ENCODE results near the gene CDC123.

DNA sequence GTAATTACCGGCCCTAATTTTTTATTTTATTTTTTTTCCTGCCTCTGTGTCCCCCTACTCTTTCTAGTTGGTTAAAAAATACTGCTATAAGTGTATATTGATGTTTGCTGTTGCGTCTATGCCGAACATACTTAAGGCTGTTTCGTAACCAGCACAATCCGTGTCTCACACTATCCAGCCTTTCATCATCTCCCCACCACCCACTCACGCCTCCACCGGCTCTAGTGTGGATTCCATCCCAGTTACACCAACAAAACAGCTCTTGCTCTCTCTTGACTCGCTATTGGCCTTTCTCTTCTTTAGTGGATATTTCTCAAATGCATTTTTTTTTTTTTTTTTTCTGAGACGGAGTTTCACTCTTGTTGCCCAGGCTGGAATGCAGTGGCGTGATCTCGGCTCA lies 83.3 kb downstream of the CDC123 start:
- TF ChIP-seq, protein P1, sequence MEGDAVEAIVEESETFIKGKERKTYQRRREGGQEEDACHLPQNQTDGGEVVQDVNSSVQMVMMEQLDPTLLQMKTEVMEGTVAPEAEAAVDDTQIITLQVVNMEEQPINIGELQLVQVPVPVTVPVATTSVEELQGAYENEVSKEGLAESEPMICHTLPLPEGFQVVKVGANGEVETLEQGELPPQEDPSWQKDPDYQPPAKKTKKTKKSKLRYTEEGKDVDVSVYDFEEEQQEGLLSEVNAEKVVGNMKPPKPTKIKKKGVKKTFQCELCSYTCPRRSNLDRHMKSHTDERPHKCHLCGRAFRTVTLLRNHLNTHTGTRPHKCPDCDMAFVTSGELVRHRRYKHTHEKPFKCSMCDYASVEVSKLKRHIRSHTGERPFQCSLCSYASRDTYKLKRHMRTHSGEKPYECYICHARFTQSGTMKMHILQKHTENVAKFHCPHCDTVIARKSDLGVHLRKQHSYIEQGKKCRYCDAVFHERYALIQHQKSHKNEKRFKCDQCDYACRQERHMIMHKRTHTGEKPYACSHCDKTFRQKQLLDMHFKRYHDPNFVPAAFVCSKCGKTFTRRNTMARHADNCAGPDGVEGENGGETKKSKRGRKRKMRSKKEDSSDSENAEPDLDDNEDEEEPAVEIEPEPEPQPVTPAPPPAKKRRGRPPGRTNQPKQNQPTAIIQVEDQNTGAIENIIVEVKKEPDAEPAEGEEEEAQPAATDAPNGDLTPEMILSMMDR (conservative IDR thresholded peaks at IDR 0.05; ENCODE audit: low read depth, low read length), result no peak
- TF ChIP-seq, protein P2, sequence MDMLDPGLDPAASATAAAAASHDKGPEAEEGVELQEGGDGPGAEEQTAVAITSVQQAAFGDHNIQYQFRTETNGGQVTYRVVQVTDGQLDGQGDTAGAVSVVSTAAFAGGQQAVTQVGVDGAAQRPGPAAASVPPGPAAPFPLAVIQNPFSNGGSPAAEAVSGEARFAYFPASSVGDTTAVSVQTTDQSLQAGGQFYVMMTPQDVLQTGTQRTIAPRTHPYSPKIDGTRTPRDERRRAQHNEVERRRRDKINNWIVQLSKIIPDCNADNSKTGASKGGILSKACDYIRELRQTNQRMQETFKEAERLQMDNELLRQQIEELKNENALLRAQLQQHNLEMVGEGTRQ (IDR thresholded peaks at IDR 0.05; ENCODE audit: low read depth, low read length), result no peak
- TF ChIP-seq FOS (IDR thresholded peaks at IDR 0.05; ENCODE audit: low read depth, low read length) (no peak), RFX5 (IDR thresholded peaks at IDR 0.05; ENCODE audit: low read depth, low read length) (no peak), SMC3 (IDR thresholded peaks at IDR 0.05; ENCODE audit: low read depth, low read length) (no peak), MAZ (IDR thresholded peaks at IDR 0.05; ENCODE audit: borderline replicate concordance, low read depth, low read length) (no peak), POLR2A (IDR thresholded peaks at IDR 0.05; ENCODE audit: low read depth, low read length) (no peak)

Measured in IMR-90 (cell line).